Epithelial cell of esophagus (primary cell): Measurements from ENCODE around the gene GSE1.

Experiments used
- DNase-seq: peaks from one replicate; pipeline ENCODE4 v3.0.0; 2010; ENCODE audit warnings: low read depth
- H3K4me3 ChIP-seq: 2 replicates; pipeline ENCODE4 v1.5.1; 2011; ENCODE audit warnings: mild to moderate bottlenecking, low read length, control low read depth
- CTCF ChIP-seq: IDR thresholded peaks from 2 replicates; pipeline ENCODE4 v1.5.1; 2011; ENCODE audit warnings: low read depth, mild to moderate bottlenecking, low read length, control low read depth, inconsistent platforms; ENCODE audit not compliant: insufficient read depth; ENCODE audit errors: missing control alignments

GSE1 gene

GRCh38 chr16:85585711-85586110, 27.4 kb upstream of the GSE1 start:
- H3K4me3 ChIP-seq, result no peak overlapping the region
- DNase-seq, result no peak
- TF ChIP-seq CTCF, result no peak

- TF ChIP-seq CTCF, result no peak
- DNase-seq, result no peak
- H3K4me3 ChIP-seq, result no peak overlapping the region
These were observed 26.6 kb upstream of the GSE1 start for GRCh38 chr16:85586380-85587104.

GRCh38 chr16:85587762-85588556, 25.2 kb upstream of the GSE1 start:
- no peak overlapping the region for H3K4me3 ChIP-seq
- DNase-seq, result no peak
- no peak for TF ChIP-seq CTCF

- no peak for DNase-seq
- no peak for TF ChIP-seq CTCF
- no peak overlapping the region for H3K4me3 ChIP-seq
These were observed 24.3 kb upstream of the GSE1 start for GRCh38 chr16:85588562-85589503.

- H3K4me3 ChIP-seq, result no peak overlapping the region
- no peak for TF ChIP-seq CTCF
- DNase-seq, result no peak
These were observed 23.2 kb upstream of the GSE1 start for GRCh38 chr16:85589688-85590505.

GRCh38 chr16:85590506-85590832, 22.7 kb upstream of the GSE1 start:
- no peak for DNase-seq
- H3K4me3 ChIP-seq, result no peak overlapping the region
- no peak for TF ChIP-seq CTCF
